Spleen (tissue), 11 donors: ENCODE results near the gene SBK3. TPM values are rescaled to one million over a fixed set of nuclear protein-coding genes. Genes with fewer than 3 reads are reported as not detected.

Source experiments
- DNase-seq: peaks from one replicate; pipeline ENCODE4 v3.0.0-alpha.2; 2020
- H3K27ac ChIP-seq, 8 donors: fragments of 200-600 bp; sonication (generic) in 7 of 8; 1 replicate in 4 of 8; 2 replicates in 4 of 8; pipeline versions ENCODE4 v1.5.0 to v1.8.0; 2016 to 2021; ENCODE audit warnings: inconsistent platforms in 4 of 8, mild to moderate bottlenecking in 4 of 8, moderate library complexity in 1 of 8
- H3K27me3 ChIP-seq, 7 donors: fragments of 200-600 bp; sonication (generic) in 6 of 7; replicated peaks in 1 of 7; 1 replicate in 4 of 7; 2 replicates in 3 of 7; pipeline versions ENCODE4 v1.5.0 to v1.8.0; 2016 to 2021; ENCODE audit warnings: inconsistent platforms in 3 of 7, mild to moderate bottlenecking in 1 of 7
- H3K36me3 ChIP-seq, 6 donors: fragments of 200-600 bp; sonication (generic) in 5 of 6; 1 replicate in 4 of 6; 2 replicates in 2 of 6; pipeline versions ENCODE4 v1.5.0 to v1.8.0; 2016 to 2021; ENCODE audit warnings: inconsistent platforms in 2 of 6
- H3K4me1 ChIP-seq, 6 donors: fragments of 200-600 bp; sonication (generic) in 5 of 6; 1 replicate in 3 of 6; 2 replicates in 3 of 6; pipeline versions ENCODE4 v1.5.0 to v1.8.0; 2016 to 2021; ENCODE audit warnings: inconsistent platforms in 3 of 6
- H3K4me3 ChIP-seq, 8 donors: fragments of 200-600 bp; sonication (generic) in 7 of 8; 1 replicate in 4 of 8; 2 replicates in 4 of 8; pipeline versions ENCODE4 v1.5.0 to v1.8.0; 2016 to 2021; ENCODE audit warnings: inconsistent platforms in 4 of 8, mild to moderate bottlenecking in 4 of 8, moderate library complexity in 2 of 8
- H3K9me3 ChIP-seq, 8 donors: fragments of 200-600 bp; sonication (generic) in 7 of 8; 1 replicate in 4 of 8; 2 replicates in 4 of 8; pipeline versions ENCODE4 v1.5.0 to v1.8.0; 2016 to 2021; ENCODE audit warnings: inconsistent platforms in 4 of 8
- CTCF ChIP-seq, 11 experiments: fragments of 200-600 bp in 7 of 11; fragments of 450-650 bp in 4 of 11; sonication (generic) in 4 of 11; IDR thresholded peaks in 8 of 11; conservative IDR thresholded peaks in 3 of 11; 1 replicate in 7 of 11; 2 replicates in 4 of 11; pipeline versions ENCODE4 v1.4.0 to v1.8.0; 2016 to 2021; ENCODE audit warnings: antibody characterized with exemption in 11 of 11, inconsistent platforms in 4 of 11, mild to moderate bottlenecking in 1 of 11
- POLR2A ChIP-seq, 3 donors: fragments of 450-650 bp; IDR thresholded peaks; one replicate each; pipeline ENCODE4 v1.5.1; 2017; ENCODE audit warnings: antibody characterized with exemption in 3 of 3, mild to moderate bottlenecking in 1 of 3
- POLR2AphosphoS5 ChIP-seq, 3 donors: sonication (generic); formaldehyde crosslinking; IDR thresholded peaks; one replicate each; pipeline ENCODE4 v1.5.1; 2017; ENCODE audit warnings: antibody characterized with exemption in 3 of 3
- WGBS, 5 donors: extraction: QIAGEN DNeasy Blood & Tissue Kit in 3 of 5; methylation state at CpG; one replicate each; pipeline versions ENCODE4 v1.1.5 to v1.1.7; 2013 to 2018; 5-methylcytosine and 5-hydroxymethylcytosine counted together
- intact Hi-C: fragments of 100-400 bp; cut with DNase I; formaldehyde crosslinking; loops from one replicate; pipeline ENCODE4 v1.15.0; 2023; ENCODE audit warnings: low total_unique reads
- polyA plus RNA-seq, 3 donors: library from polyadenylated mRNA; stranded (reverse); fragments of 200-250 nt; gene quantifications; one replicate each; pipeline ENCODE4 v1.2.1, GENCODE V29; 2013
- total RNA-seq, 7 donors: library from RNA; depleted of rRNA in 3 of 7; stranded (reverse); fragments of >200 nt in 3 of 7; fragmentation: NEBNext Ultra II Directional in 4 of 7; extraction: Animal tissue kit (Norgen Biotek cat#: 25700) in 4 of 7; gene quantifications; one replicate each; pipeline versions ENCODE4 v1.1.0 to v1.2.1, GENCODE V29; 2016 to 2021
- donor health status: healthy with polysubstance abuse.
- donor health status: DM: no; HTN: no; CAD: no; lungs with moderate emphysema.
- donor health status: DM: no; HTN: no; CAD: no.
- donor health status: Bipolar disorder and iron deficiency.
- donor health status: healthy.
- donor health status: DM: no; HTN: no; CAD: no.
- donor health status: DM: yes; HTN: yes; CAD: no.

The SBK3 gene
- total and polyA plus RNA-seq, 10 donors, result not detected

- no peak for TF ChIP-seq POLR2A (IDR thresholded peaks at IDR 0.05)
- TF ChIP-seq POLR2AphosphoS5 (IDR thresholded peaks at IDR 0.05), result no peak
- no peak for TF ChIP-seq CTCF (IDR thresholded peaks at IDR 0.05 in 8 of 11, conservative IDR thresholded peaks at IDR 0.05 in 3 of 11)
- H3K9me3 ChIP-seq, result no peaks in the 10 kb centered on the region
- no peak overlapping the region for H3K27ac ChIP-seq
- peaks cover 0 to 7% (median 2%) of the 10 kb centered on the region in 6 donors for H3K4me1 ChIP-seq
- H3K4me3 ChIP-seq, result no peak overlapping the region
- WGBS, 5 donors, result 87 to 93% (median 90%) methylated on average over 12 to 26 of the region's 26 CpGs
- no peaks in the 10 kb centered on the region for H3K36me3 ChIP-seq
- peaks cover 0 to 39% (median 0%) of the 10 kb centered on the region in 7 donors for H3K27me3 ChIP-seq
- intact Hi-C loops, result no loop called here
- DNase-seq, result no peak
Measured at GRCh38 chr19:55530996-55531395, 14.3 kb downstream of the SBK3 start.

- Histone ChIP-seq H3K4me1 (peaks cover 0 to 8% (median 2%) of the 10 kb centered on the region in 6 donors), H3K36me3 (no peaks in the 10 kb centered on the region), H3K4me3 (no peak overlapping the region), H3K27me3 (peaks cover 0 to 46% (median 0%) of the 10 kb centered on the region in 7 donors), H3K9me3 (no peaks in the 10 kb centered on the region), H3K27ac (no peak overlapping the region)
- TF ChIP-seq POLR2AphosphoS5 (IDR thresholded peaks at IDR 0.05), result no peak
- TF ChIP-seq POLR2A (IDR thresholded peaks at IDR 0.05), result no peak
- no peak for TF ChIP-seq CTCF (IDR thresholded peaks at IDR 0.05 in 8 of 11, conservative IDR thresholded peaks at IDR 0.05 in 3 of 11)
- intact Hi-C loops, result no loop called here
- no peak for DNase-seq
- 81 to 91% (median 87%) methylated on average over 32 to 56 of the region's 56 CpGs for WGBS, 5 donors
Measured at GRCh38 chr19:55529636-55530234, 15.6 kb downstream of the SBK3 start.

GRCh38 chr19:55528030-55528803 is 17.1 kb downstream of the SBK3 start:
- no peak overlapping the region for H3K27ac ChIP-seq
- no peaks in the 10 kb centered on the region for H3K9me3 ChIP-seq
- H3K4me1 ChIP-seq, result peaks cover 0 to 8% (median 2%) of the 10 kb centered on the region in 6 donors
- WGBS, 5 donors, result 53 to 69% (median 64%) methylated on average over 15 of the region's 15 CpGs
- peaks cover 0 to 52% (median 0%) of the 10 kb centered on the region in 7 donors for H3K27me3 ChIP-seq
- no peaks in the 10 kb centered on the region for H3K36me3 ChIP-seq
- TF ChIP-seq CTCF (IDR thresholded peaks at IDR 0.05 in 8 of 11, conservative IDR thresholded peaks at IDR 0.05 in 3 of 11) (no peak), POLR2A (IDR thresholded peaks at IDR 0.05) (no peak), POLR2AphosphoS5 (IDR thresholded peaks at IDR 0.05) (no peak)
- intact Hi-C loops, result no loop called here
- no peak overlapping the region for H3K4me3 ChIP-seq
- no peak for DNase-seq
